Measurements from ENCODE around the gene SYT1. TPM values are rescaled to one million over a fixed set of nuclear protein-coding genes. Genes with fewer than 3 reads are reported as not detected.
A peak's percentile ranks its signal among the peaks of the same experiment; 100 is the strongest.
"Not testable (repeated sequence)": the region's sequence is repeated elsewhere in the genome, so short reads cannot be mapped to it uniquely, and the experiment has no call there.

SYT1 gene
- total RNA-seq, 1 donor from 2014 or later: 0.79 TPM

GRCh38 chr12:79203058-79203647 lies 338.6 kb downstream of the SYT1 start:
- H3K4me3 ChIP-seq (ENCODE audit: low read depth, low read length): no peak overlapping the region
- H3K27me3 ChIP-seq (ENCODE audit: control insufficient read depth, insufficient read depth, low read length): no peaks in the 10 kb centered on the region
- TF ChIP-seq CTCF (IDR thresholded peaks at IDR 0.05; ENCODE audit: insufficient read depth, low read length, severe bottlenecking): no peak
- no peak for FAIRE-seq
- DNase-seq (ENCODE audit: low read depth): no peak
- no peaks in the 10 kb centered on the region for H3K36me3 ChIP-seq (ENCODE audit: control insufficient read depth, insufficient read depth, low read length)

GRCh38 chr12:79206871-79207270 lies 342.3 kb downstream of the SYT1 start:
- peak; percentile 44 for DNase-seq (ENCODE audit: low read depth)
- no peak for FAIRE-seq
- H3K36me3 ChIP-seq (ENCODE audit: control insufficient read depth, insufficient read depth, low read length): no peaks in the 10 kb centered on the region
- no peak overlapping the region for H3K4me3 ChIP-seq (ENCODE audit: low read depth, low read length)
- no peaks in the 10 kb centered on the region for H3K27me3 ChIP-seq (ENCODE audit: control insufficient read depth, insufficient read depth, low read length)
- no peak for TF ChIP-seq CTCF (IDR thresholded peaks at IDR 0.05; ENCODE audit: insufficient read depth, low read length, severe bottlenecking)

- H3K36me3 ChIP-seq (ENCODE audit: control insufficient read depth, insufficient read depth, low read length); DNase-seq (ENCODE audit: low read depth); FAIRE-seq; H3K27me3 ChIP-seq (ENCODE audit: control insufficient read depth, insufficient read depth, low read length); H3K4me3 ChIP-seq (ENCODE audit: low read depth, low read length): not testable (repeated sequence)
These were observed 345.8 kb downstream of the SYT1 start for GRCh38 chr12:79210403-79210802.

GRCh38 chr12:79217306-79217705 lies 352.7 kb downstream of the SYT1 start:
- DNase-seq (ENCODE audit: low read depth): no peak
- TF ChIP-seq CTCF (IDR thresholded peaks at IDR 0.05; ENCODE audit: insufficient read depth, low read length, severe bottlenecking): no peak
- no peaks in the 10 kb centered on the region for H3K27me3 ChIP-seq (ENCODE audit: control insufficient read depth, insufficient read depth, low read length)
- no peaks in the 10 kb centered on the region for H3K36me3 ChIP-seq (ENCODE audit: control insufficient read depth, insufficient read depth, low read length)
- H3K4me3 ChIP-seq (ENCODE audit: low read depth, low read length): no peak overlapping the region
- no peak for FAIRE-seq

- no peak for DNase-seq (ENCODE audit: low read depth)
- no peaks in the 10 kb centered on the region for H3K27me3 ChIP-seq (ENCODE audit: control insufficient read depth, insufficient read depth, low read length)
- TF ChIP-seq CTCF (IDR thresholded peaks at IDR 0.05; ENCODE audit: insufficient read depth, low read length, severe bottlenecking): no peak
- FAIRE-seq: no peak
- no peaks in the 10 kb centered on the region for H3K36me3 ChIP-seq (ENCODE audit: control insufficient read depth, insufficient read depth, low read length)
- H3K4me3 ChIP-seq (ENCODE audit: low read depth, low read length): no peak overlapping the region
These were observed 358.6 kb downstream of the SYT1 start for GRCh38 chr12:79223210-79223609.

- H3K27me3 ChIP-seq (ENCODE audit: control insufficient read depth, insufficient read depth, low read length): no peaks in the 10 kb centered on the region
- H3K4me3 ChIP-seq (ENCODE audit: low read depth, low read length): no peak overlapping the region
- H3K36me3 ChIP-seq (ENCODE audit: control insufficient read depth, insufficient read depth, low read length): no peaks in the 10 kb centered on the region
- no peak for TF ChIP-seq CTCF (IDR thresholded peaks at IDR 0.05; ENCODE audit: insufficient read depth, low read length, severe bottlenecking)
- FAIRE-seq (no peak), DNase-seq (ENCODE audit: low read depth) (no peak)
These were observed 359.2 kb downstream of the SYT1 start for GRCh38 chr12:79223761-79224160.

Measured in bronchial epithelial cell (primary cell).